DND-41 (cell line): ENCODE measurements around the gene SPATA31D3.

Experiments
- EZH2 ChIP-seq: IDR thresholded peaks from 3 replicates; pipeline ENCODE4 v1.6.1; 2012; ENCODE audit warnings: borderline replicate concordance, low read depth, mild to moderate bottlenecking, moderate library complexity, low read length, inconsistent platforms; ENCODE audit not compliant: severe bottlenecking
- TF ChIP-seq, protein P1 (sequence below): IDR thresholded peaks from 2 replicates; pipeline ENCODE4 v1.5.1; 2012; ENCODE audit warnings: borderline replicate concordance, low read length, moderate library complexity, mild to moderate bottlenecking; ENCODE audit not compliant: poor library complexity, severe bottlenecking; ENCODE audit errors: extremely low read depth

DNA sequence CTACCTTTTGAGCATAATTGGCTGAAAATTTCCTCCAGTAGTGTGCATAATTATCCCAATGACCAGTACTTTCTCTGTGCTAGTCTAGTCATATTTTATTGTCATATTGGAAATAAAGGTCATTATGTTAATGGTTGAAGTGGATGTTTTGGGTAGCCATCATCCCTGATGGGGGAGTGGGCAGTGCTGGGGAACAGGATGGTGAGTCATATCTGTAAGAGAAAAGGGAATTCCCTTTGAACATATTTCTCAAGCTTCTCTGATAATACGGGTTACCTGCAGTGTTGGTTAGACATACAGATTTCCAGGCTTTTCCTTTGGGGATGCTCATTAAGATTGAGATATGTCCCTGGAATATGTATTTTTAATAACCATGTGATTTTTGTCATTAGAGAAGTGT is 48.4 kb upstream of the SPATA31D3 start:
- TF ChIP-seq EZH2, result no peak
- TF ChIP-seq, protein P1, sequence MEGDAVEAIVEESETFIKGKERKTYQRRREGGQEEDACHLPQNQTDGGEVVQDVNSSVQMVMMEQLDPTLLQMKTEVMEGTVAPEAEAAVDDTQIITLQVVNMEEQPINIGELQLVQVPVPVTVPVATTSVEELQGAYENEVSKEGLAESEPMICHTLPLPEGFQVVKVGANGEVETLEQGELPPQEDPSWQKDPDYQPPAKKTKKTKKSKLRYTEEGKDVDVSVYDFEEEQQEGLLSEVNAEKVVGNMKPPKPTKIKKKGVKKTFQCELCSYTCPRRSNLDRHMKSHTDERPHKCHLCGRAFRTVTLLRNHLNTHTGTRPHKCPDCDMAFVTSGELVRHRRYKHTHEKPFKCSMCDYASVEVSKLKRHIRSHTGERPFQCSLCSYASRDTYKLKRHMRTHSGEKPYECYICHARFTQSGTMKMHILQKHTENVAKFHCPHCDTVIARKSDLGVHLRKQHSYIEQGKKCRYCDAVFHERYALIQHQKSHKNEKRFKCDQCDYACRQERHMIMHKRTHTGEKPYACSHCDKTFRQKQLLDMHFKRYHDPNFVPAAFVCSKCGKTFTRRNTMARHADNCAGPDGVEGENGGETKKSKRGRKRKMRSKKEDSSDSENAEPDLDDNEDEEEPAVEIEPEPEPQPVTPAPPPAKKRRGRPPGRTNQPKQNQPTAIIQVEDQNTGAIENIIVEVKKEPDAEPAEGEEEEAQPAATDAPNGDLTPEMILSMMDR, result no peak
